ENCODE results near the gene SLC16A4.
"Not testable (repeated sequence)": the region's sequence is repeated elsewhere in the genome, so short reads cannot be mapped to it uniquely, and the experiment has no call there.

SLC16A4 gene

DNA sequence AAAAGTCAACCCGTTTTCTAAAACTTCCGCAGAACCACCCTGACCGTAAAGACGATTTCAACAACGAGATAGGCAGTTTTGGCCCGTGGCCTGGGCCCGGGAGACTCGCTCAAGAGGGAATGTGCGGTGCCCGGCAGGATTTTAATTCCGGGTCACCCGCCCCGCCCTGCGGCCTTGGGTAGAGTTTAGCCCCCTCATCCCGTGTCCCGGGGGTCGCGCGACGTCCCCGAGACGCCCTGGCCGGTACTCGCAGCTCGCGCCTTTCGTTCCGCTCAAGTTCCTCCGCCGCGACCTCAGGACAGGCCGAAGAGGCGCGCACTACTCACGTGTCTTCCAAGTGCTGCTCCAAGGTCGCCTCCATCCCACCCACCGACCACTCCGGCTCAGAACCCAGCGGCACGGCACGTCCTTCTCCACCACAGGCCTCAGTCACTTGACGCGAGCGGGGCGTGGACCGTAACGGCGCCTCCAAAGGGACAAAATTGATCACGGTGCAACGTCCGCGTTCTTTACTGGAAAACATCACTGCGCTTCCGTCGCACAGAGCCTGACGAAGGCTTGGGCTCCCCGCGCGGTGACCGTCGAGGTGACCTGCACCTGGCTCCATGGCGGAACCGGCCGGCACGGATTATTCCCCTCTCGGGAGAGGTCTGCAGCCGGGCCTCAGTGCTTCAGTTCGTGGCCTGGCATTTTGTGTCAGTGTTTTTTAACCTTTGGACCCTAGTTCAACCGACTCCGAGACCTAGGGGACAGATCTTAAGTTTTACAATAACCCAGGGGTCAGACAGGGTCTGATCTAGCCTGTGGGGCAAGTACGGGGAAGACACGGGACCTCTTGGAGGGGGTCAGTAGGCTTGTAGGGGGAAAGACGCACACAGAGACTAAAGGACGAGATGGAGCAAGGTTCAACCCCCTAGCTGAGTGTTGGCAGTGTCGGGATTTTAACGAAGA lies 16.7 kb upstream of the SLC16A4 start, which contains the start of gene LAMTOR5:
Gene LAMTOR5 (minus strand): TSS at position 435 of the 951 bp plus-strand sequence. CDS start 74 bp downstream, at position 361.
- peak; percentile 97 for DNase-seq

DNA sequence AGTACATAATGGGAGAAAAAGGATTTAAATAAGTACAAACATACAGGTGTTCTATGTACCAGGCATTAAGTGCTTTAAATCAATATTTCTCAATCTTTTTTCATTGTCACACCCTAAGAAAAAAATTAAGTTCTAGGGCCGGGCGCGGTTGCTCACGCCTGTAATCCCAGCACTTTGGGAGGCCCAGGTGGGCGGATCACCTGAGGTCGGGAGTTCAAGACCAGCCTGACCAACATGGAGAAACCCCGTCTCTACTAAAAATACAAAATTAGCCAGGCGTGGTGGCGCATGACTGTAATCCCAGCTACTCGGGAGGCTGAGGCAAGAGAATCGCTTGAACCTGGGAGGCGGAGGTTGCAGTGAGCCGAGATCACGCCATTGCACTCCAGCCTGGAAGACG lies 15.6 kb upstream of the SLC16A4 start:
- DNase-seq, result not testable (repeated sequence)

DNA sequence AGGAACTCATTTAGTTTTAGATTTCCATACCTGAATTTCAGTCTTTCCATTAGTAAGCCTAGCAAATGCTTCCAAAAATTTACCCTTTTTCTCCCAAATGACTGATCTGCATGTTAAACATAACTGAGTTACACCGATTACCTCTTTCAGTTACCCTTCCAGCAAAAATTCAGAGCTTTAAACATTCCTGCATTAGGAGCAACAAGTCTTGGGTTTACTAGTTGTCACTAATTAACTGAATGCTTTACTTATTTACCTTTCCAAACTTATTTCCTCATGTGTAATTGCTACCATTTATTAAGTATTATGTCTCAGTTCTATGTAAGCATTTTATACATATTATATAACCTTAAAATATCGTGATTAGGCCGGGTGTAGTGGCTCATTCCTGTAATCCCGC lies 13.6 kb upstream of the SLC16A4 start:
- no peak for DNase-seq

DNA sequence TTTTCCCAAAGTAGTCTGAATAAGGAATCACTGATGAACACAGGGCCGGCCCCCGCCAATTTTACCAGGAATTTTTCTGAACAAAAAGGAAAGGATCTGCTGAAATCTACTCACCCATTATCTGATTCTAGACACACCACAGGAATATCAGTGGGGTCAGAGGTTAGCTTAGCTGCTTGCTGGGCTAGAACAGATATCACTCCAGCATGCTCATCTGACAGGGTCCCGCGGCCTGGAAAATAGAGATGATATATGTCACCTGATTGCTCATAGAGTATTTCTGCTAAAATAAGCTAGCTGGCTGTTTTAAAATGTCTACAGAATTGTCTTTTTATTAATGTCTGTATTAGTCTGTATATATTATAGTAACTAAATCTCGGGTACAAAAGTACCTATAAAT lies 13.0 kb upstream of the SLC16A4 start:
- DNase-seq, result no peak

DNA sequence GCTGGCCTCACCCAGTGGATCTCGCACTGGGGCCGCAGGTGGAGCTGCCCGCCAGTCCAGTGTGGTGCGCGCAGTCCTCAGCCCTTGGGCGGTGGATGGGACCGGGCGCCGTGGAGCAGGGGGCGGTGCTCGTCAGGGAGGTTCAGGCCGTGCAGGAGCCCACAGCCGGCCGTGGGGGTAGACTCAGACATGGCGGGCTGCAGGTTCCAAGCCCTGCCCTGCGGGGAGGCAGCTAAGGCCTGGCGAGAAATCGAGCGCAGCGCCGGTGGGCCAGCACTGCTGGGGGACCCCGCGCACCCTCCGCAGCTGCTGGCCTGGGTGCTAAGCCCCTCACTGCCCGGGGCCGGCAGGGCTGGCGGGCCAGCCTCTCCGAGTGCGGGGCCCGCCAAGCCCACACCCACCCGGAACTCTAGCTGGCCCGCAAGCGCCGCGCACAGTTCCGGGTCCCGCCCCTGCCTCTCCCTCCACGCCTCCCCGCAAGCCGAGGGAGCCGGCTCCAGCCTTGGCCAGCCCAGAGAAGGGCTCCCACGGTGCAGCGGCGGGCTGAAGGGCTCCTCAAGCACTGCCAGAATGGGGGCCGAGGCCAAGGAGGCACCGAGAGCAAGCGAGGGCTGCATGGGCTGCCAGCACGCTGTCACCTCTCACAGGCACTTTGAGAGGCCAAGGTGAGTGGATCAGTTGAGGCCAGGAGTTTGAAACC lies 5.6 kb upstream of the SLC16A4 start:
- DNase-seq, result not testable (repeated sequence)

DNA sequence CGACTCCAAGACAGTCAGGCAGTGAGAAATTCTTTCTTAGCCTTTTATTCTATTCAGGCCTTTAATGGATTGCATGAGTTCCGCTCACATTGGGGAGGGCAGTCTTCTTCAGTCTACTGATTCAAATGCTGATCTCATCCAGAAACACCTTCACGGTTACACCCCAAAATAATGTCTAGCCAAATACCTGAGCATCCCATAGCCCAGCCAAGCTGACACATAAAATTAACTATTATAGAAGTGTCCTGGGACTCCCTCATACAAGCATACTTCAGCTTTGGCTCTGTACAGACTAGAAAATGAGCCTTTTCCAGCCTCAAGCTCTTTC lies 3.6 kb upstream of the SLC16A4 start:
- no peak for DNase-seq

DNA sequence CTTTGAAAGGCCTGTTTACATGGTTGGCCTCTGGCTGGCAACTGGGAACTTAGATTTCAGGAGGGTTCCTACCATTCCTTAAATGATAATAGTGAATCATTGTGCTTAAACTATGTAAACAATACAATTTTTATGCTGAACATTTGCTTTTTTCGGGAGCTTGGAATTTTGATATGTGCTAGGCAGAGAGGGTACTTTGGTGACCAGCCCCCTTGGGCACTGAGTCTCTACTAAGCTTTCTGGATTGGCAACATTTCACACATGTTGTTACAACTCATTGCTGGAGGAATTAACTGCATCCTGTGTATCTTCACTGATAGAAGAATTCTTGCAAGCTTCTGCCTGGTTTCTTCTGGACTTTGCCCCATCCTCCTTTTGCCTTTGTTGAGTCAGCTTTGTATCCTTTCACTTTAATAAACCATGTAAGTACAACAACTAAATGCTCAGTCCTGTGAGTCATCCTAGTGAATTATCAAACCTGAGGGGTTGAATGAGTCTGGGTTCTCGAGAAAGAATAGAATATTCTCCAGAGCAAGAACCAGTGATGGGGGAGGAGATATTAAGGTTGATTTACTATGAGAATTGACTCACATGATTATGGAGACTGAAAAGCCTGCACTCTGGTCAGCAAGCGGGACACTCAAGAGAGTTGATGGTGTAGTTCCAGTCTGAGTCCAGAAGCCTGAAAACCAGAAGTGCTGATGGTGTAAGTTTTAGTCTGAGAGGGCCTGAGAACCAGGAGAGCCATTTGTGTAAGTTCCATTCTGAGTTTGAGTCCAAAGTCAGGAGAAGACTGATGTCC lies 3.1 kb upstream of the SLC16A4 start:
- no peak for DNase-seq

DNA sequence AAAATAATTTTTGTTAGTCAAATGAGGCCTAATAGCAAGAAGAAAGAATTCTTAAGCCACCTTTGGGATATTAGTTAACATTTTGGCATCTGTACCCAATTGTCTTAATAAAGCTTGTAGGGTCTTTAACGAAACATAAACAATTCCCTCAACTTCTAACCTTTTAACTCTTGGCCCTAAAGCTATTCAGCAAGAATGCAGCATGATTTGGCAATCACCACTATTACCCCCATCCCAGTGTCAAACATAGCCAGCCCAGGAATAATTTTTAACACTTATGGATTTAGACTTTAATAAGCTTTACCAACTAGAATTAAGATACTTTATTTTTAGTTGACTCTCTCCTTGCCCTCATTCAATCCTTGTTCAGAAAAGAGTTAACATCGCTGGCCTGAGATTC lies 2.5 kb upstream of the SLC16A4 start:
- no peak for DNase-seq

DNA sequence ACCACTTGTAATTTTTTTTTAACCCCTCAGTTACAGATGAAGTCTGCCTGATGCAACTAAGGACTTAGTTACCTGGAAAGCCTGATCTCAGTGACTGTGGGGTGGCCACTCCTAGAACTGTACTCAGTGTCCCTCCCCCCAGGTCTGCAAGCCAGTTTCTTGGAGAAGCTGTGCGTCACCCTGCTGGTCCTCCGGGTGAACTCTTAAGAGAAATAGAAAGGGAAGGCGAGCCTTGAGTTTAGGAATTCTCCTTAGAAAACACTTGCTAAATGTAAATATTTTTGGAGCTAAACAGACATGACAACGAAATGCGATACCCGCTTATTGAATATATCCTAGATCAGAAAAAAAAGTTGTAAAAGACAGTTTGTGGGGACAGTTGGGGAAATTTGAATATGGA lies 730 bp downstream of the SLC16A4 start:
- DNase-seq, result peak; percentile 64

DNA sequence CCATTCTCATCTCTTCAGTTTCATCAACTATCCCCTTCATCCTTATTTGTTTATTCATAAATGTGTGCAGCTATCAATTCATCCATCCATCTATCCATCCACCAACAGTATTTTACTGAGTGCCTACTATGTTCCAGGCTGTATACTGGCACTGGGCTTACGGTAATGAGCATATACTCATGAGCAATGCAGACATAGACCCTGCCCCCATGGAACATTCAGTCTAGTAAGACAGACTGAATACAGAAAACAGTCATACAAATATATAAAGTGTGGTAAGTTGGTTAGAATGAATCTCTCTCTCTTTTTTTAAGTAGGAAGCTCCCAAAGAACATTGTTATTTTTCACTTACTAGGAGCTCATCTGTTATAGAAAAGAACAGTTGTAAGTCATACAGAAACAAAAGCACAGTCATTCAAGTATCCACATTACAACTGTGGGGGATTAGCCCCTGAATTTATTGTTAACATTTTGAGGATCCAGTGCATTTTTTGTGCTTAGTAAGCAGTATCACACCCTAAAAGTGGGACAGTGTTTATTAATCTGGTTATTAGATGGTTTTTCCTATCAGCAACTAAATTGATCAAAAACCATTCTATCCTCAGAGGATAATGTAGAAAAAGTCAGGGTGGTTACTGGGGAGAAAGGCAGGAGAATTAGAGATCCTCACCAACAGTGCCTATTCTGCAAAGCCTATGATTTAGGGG lies 3.6 kb downstream of the SLC16A4 start:
- no peak for DNase-seq

DNA sequence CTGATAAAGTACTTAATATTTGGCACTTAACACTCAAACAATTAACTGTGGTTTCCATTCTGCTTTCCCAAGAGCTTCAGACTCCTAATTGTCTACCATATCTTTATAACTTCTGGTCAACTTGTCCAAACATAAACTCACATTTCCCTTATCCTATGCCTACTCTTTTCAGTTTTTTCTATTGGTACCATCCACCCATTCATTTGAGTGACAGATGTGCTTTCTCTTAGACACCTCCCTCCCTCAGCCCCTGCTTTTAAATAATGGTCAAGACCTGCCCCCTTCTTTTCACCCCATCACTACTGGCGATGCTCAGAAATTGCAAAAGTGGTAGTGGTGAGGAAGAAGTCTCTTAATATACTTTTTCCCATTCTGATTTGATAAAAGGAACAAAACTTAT lies 5.5 kb downstream of the SLC16A4 start:
- DNase-seq, result no peak

DNA sequence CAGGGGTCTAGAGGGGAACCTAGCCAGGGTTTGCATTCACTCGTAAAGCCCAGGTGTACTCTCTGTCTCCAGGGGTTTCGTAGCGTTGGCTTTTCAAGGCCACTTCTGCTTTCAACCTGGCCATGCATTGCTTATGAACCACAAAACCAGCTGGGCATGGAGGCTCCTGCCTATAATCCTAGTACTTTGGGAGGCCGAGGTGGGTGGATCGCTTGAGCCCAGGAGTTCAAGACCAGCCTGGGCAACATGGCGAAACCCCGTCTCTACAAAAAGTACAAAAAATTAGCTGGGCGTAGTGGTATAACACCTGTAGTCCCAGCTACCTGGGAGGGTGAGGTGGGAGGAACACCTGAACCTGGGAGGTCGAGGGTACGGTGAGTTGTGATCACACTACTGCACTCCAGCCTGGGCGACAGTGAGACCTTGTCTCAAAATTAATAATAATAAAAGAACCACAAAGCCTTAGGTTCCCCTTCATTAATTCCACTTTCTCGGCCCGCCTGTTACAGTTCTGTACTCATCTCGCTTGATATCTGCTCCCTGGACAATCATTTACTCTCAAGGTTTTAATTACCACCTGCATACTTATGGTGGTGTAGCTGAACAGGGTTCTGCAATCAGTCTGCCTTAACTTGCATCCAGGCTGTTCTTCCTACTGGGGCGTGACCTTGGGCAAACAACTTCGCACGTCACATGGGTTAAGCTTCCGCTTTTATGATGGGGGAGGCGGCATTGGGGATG lies 6.1 kb downstream of the SLC16A4 start:
- DNase-seq, result peak; percentile 25

DNA sequence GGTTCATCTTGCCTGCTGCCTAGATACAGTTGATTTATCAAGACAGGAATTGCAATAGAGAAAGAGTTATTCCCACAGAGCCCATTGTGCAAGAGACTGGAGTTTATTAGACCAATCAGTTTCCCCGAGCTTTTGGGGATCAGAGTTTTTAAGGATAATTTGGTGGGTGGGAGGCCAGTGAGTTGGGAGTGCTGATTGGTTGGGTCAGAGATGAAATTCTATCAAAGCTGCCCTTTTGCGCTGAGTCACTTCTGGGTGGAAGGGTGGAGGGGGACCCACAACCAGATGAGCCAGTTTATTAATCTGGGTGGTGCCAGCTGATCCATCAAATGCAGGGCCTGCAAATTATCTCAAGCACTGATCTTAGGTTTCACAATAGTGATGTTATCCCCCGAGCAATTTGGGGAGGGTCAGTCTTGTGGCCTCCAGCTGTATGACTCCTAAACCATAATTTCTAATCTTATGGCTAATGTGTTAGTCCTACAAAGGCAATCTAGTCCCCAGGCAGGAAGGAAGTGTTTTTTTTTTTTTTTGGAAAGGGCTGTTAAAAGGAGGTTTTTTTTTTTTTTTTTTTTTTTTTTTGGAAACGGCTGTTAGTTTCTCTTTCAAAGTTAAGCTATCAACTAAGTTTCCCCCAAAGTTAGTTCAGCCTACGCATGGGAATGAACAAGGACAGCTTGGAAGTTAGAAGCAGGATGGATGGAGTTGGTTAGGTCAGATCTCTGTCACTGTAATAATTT lies 7.4 kb downstream of the SLC16A4 start:
- no peak for DNase-seq

DNA sequence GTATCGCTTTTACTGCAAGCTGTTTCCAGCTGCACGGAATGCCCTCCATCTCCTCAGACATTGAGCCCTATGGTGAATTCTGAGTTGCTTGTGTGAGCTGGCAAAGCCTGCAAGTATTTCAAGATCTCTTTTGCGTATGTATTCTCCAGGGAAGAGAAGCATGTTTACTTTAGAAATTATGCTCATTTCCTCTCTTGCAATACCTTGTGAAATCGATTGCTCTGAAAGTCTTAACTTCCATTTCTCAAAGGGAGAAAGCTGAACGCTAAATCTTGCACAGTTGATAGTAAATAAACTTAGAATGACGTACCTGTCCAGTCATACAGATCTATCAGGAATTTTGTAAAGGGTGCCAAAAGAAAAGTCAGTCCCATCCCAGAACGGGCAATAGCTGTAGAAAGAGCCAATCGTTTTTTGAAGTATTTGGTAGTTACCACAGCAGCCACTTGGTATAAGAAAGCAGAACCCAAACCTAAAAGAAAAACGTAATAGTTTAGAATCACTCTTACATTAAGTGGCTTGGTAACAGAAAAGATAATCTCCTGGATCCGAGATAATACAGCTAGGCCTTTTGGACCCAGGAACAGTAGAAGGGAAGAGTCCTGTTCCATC lies 10.0 kb downstream of the SLC16A4 start:
- DNase-seq, result no peak

DNA sequence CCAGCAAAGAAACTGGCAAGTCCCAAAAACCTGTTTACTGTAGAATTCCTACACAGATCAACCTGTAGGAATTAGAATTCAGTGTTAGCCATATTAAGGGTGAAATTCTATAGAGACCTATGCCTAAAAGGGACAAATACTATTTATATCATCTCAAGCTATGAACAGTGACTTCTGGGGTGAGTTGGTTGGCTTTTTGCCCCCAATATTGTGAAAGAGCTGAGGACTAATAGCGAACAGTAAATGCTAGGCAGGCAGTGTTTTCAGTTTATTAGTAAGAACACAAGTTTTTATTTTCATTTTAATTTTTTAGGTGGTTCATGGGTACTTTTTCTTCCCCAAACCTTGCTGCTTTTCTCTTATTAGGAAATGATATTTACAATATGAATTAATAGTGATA lies 15.3 kb downstream of the SLC16A4 start:
- no peak for DNase-seq

DNA sequence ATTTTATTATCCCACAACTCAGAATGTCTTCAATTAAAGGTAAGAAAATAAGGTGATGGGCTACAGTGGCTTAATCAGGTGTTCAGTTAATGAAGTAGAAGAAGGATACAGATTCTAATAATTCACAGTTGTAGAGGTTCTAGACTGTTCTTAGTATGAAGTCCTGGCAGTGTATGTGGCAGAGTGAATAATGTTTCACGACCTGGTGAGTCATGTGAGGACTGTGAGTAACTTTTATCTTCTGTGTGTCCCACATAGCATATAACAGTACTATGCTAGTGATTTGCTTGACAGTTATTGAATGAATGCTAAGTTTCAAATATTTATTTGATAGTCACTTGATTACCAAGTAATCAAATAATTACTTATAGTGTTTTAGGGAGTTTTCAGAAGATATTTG lies 20.0 kb downstream of the SLC16A4 start:
- DNase-seq, result no peak

DNA sequence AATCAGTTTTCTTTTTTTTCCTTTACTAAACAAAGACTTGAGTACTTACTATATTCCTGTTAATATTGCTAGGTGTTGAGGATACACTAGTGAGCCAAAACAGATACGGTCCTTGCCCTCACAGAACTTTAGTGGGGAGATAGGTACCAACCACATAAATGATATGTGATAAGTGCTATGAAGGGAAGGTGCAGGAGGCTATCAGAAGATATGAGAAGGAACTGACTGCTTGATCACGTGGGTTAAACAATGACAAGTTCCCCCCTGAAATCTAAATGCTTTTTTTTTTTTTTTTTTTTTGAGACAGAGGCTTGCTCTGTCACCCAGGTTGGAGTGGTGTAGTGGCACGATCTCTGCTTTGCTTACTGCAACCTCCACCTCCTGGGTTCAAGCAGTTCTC lies 26.6 kb downstream of the SLC16A4 start:
- DNase-seq, result no peak

DNA sequence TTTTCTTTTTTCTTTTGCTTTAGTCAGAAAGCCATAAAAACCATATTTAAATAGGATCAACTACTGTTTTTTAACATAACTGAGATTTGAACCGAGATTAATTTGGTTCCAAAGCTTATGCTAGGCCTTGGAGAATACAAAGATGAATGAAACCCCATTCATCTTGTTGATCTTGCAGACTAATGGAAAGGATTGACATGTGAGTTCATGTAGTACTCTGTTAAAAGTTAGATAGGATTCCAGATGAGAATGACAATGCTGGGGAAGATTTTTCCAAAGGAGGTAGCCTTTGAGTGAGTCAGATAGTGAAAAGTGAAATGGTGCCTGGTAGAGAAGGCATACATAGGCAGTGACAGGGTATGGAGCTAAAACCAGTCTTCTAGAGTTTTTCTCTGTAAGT lies 29.0 kb downstream of the SLC16A4 start:
- DNase-seq, result no peak

DNA sequence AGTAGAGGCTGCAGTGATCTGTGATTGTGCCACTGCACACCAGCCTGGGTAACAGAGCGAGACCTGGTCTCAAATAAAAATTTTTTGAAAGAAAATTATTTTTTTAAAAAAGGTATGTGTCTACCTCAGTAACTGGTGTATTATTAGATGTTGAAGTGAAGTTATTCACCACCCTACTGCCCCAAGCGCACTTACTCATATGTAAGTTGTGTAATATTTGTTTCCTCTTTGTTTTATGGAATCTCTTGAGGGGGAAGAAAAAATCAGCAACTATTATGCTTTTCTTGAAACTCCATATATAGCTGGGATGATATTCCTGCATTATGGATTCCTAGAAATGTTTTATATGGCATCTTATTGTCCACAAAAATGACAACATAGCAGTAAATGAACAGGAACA lies 30.4 kb downstream of the SLC16A4 start:
- no peak for DNase-seq

DNA sequence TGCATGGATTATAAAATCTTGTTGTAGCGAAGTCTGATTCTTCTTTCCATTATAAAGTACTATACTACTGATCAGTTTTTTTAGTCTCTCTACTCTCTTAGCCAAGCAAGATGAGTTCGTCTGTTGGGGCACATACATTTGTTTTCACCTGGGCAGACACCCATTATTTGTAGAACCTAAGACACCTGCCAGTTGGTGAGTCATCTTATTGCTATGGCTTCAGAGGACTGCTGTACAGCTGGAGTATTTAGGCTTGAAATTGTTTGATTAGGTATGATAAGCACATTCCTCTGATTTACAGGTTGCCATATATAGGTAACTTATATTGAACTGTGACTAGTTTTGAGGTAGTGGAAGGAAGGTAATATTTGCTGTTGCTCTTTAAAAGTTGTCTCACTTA lies 34.4 kb downstream of the SLC16A4 start:
- DNase-seq, result no peak

DNA sequence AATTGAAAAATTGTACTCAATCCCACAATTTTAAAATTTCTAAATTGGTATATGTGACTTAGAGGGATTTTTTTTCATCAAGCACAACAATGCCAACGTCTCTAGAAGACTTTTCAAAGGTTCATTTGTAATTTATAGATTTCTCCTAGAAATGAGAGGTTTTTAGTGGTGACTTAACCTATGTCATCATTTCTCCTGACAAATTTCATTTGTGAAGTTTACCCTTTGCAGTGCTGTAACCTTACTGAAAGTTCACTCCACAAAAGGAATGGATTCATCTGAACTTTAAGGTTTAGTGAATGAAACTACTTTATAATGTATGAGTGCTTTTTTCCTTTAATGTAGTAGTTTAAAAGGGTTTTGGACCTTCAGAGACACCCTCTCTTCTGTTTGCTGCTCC lies 35.5 kb downstream of the SLC16A4 start:
- no peak for DNase-seq

All from femur (tissue), 1 donor.